ENCODE results near the gene PPP1R12B.
"Not testable (repeated sequence)": the region's sequence is repeated elsewhere in the genome, so short reads cannot be mapped to it uniquely, and the experiment has no call there.

Gene PPP1R12B

DNA sequence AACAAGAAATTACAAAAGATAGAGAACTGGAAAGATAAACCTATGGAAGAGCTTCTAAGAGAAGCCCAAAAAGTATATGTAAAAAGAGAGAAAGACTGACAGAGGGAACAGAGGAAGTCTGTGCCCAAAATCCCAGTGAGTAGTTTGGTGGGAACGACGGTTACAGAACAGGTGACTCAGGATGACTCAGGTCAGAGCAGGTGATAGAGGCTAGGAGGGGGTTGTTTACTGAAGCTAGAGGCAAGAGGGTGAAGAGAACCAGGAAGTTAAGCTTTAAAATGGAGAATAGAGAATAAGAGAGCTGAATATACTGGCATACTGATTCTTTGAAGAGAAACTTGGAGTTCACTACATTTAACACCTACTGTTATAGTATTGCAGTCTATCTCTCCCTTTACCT, 134.9 kb downstream of the PPP1R12B start:
- peak; percentile 74 for DNase-seq (ENCODE audit: low read depth)

DNA sequence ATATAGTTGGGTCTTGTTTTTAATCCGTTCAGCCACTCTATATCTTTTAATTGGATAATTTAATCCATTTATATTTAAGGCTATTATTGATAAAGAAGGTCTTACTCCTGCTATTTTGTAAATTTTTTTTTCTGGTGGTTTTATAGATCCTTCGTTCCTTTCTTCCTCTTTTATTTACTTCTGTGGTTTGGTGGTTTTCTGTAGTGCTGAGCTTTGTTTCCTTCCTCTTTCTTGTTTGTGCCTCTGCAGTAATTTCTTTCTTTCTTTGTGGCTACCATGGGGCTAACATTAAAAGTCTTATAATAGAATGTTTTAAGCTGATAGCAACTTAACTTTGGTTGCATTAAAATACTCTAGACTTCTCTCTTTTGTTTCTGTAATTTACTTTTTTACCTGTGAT, 135.5 kb downstream of the PPP1R12B start:
- not testable (repeated sequence) for DNase-seq (ENCODE audit: low read depth)

DNA sequence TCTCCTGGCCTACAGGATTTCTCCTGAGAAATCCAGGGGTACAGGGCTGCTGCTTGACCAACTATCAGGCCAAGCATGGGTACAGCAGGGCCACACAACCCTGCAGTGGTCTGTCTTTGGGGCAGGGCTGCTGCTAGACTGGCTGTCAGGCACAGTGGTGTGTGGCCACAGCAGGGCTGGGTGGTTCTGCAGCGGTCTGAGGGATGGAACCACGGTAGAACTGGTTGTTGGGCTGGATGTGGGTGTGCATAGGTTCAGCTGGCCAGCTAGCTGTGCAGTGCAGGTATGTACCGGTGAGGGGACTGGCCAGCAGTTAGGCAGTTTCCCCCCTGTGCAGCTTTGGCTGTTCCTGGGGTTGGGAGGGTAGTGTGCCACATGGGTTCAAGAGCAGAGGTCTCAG, 136.3 kb downstream of the PPP1R12B start:
- DNase-seq (ENCODE audit: low read depth) = not testable (repeated sequence)

DNA sequence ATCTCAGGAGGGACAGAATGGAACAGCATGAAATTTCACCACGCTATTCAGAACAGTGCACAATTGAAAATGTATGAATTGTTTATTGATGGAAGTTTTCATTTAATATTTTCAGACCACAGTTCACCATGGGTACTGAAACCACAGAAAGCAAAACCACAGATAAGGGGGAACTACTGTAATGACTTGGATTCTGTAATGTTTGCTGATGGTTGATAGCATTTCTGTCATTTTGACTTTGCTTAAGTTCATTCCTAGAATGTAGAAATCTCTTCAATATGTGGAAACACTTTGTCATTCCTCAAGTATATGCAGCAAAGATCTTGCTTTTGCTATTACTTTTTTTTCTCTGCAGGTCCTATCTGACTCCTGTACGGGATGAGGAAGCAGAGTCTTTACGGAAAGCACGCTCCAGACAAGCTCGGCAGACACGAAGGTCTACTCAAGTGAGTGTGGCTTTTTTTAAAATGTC, 139.7 kb downstream of the PPP1R12B start:
- not testable (repeated sequence) for DNase-seq (ENCODE audit: low read depth)

DNA sequence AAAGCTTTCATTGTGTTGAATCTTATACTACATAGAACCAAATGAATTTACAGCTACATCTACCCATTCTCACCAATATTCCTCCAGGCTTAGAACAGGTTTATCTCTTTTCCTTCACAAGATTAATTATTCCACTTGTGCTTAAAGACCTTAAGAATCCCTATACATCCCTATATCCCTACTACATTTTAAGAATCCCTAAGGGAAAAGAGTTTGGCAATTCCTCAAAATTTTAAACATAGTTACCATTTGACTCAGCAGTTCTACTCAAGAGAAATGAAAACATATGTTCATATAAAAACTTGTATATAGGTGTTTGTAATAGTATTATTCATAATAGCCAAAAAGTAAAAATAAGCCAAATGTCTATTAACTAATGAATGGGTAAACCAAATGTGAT, 140.6 kb downstream of the PPP1R12B start:
- not testable (repeated sequence) for DNase-seq (ENCODE audit: low read depth)

DNA sequence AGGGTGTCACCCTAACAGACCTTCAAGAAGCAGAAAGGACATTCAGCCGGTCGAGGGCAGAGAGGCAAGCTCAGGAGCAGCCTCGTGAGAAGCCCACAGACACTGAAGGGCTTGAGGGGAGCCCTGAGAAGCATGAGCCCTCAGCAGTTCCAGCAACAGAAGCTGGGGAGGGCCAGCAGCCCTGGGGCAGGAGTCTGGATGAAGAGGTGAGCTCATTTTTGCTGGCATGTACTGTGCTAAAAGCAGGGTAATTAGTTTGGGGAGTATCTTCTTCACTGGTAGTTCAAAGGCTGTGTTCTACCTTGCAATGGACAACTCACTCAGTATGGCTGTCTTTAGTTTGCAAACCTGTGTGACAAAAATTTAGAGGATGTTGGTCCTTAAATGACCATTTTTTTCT, 144.6 kb downstream of the PPP1R12B start:
- not testable (repeated sequence) for DNase-seq (ENCODE audit: low read depth)

DNA sequence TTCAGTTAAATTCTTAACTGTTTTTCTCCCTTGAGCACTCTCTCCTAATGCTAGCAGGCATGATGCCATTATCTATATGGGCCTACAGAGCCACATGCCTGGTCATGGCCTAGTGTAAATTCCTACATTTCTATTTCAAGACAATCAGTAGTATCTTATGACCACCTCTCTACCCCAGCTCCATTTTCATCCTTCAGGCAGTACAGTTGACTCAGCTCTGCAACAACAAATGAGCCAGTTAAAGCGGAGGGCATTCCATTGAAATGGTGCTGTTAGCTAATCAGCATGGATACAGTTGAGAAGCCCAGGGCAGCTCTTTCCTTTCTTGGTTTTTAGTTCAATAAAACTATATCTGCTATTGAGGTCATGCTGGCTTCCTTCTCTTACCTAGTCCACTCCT, 150.0 kb downstream of the PPP1R12B start:
- peak; percentile 16 for DNase-seq (ENCODE audit: low read depth)

DNA sequence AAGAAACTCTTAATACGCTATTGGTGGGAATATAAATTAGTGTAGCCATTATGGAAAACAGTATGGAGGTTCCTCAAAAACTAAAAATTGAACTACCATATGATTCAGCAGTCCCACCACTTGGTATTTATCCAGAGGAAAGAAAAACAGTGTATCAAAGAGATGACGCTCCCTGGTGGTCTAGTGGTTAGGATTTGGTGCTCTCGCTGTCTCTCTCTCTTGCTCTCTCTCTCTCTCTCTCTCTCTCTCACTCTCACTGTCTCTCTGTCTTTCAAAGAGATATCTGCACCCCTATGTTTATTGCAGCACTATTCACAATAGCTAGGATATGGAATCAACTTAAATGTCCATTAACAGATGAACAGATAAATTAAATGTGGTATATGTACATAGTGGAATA, 151.5 kb downstream of the PPP1R12B start:
- DNase-seq (ENCODE audit: low read depth) = not testable (repeated sequence)

DNA sequence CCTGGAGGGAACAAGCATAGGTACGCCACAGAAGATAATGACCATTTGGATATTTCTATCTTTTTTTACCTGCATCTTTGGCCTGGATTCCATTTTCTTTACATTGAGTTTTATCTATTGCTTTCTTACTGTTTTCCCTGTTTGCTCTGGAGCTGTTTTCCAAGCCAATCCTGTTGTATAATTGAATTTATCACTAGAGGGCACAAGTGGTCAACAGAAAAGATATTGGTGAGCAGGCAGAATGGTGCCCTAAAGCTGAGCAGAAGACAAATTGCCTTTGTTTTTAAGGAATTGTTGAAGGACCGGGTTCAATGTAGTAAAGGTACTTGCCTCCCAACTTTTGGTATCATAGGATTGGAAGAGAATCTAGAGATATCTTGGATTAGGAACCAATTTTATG, 152.8 kb downstream of the PPP1R12B start:
- peak; percentile 47 for DNase-seq (ENCODE audit: low read depth)

DNA sequence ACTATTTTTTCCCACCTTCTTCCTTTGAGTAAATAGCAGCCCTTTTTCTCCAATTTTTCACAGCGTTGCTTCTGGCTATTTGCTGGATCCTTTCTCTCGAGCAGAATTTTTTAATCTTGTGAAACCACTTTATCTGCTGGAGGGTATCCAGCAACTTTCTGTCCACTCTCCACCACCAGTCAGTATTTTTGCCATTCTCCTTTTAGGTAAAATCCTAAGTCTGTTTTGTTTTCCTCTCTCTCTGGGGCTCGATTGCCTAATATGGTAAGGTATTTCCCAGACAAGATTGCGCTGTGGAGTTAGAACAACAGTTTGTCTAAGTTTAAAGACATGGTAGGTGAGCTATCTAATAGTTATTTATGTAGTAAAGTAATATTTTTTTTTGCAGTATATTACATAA, 156.9 kb downstream of the PPP1R12B start:
- DNase-seq (ENCODE audit: low read depth) = peak; percentile 55

DNA sequence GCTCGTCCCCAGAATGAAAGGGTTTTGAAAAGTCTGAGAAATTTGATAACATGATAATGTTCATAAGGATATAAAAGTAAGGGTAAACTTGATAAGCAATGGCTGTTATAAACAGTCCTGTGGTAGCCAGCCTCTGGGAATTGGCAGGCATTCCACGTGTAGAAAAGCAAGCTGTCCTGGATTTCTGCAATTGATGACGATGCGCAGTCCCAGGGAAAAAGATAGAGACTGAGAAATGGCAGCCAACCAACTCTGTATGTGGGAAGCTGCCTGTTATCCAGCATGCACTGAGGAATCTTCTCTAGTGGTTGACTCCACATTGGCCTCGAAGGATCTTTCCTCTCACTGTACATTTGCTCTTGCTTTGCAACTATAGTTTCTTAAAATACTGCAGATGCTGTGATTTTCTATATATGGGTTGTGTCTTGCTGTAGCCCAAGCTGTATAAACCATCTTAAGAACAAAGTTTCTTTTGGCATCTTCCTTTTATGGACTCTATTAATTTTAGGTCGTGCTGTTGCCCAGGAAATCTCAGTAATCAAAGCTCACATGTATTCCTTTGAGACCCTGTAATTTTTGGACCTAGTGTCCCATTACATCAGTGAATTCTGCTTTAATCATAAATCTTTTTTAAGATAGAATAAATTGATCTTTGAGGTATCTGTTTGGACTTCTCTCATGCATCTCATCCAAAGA, 157.5 kb downstream of the PPP1R12B start:
- not testable (repeated sequence) for DNase-seq (ENCODE audit: low read depth)

DNA sequence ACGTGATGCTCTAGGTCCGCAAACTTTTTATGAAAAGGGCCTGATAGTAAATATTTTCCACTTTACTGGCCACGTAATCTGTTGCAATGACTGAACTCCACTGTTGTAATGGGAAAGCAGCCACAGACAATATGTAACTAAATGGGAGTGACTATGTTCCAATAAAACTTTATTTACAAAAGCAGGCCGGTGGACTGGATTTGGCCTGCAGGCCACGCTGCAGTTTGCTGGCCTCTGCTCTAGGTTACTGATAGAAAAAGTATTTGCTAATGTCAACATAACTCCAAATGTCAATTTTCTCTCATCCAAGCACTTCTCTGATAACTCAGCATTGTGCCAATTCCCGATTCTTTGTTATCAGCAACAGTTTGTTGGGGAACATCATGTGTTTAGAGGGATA, 160.4 kb downstream of the PPP1R12B start:
- DNase-seq (ENCODE audit: low read depth) = not testable (repeated sequence)

DNA sequence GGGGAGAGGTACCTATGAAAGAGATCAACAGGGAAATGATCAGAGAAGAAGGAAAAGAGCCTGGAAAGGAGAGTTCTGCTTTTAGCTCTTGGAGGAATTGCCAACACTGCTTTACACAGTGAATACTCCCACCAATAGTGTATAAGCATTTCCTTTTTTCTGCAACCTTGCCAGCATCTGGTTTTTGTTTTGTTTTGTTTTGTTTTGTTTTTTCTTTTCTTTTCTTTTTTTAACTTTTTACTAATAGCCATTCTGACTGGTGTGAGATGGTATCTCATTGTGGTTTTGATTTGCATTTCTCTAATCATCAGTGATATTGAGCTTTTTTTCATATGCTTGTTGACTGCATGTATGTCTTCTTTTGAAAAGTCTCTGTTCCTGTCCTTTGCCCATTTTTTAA, 165.4 kb downstream of the PPP1R12B start:
- DNase-seq (ENCODE audit: low read depth) = not testable (repeated sequence)

DNA sequence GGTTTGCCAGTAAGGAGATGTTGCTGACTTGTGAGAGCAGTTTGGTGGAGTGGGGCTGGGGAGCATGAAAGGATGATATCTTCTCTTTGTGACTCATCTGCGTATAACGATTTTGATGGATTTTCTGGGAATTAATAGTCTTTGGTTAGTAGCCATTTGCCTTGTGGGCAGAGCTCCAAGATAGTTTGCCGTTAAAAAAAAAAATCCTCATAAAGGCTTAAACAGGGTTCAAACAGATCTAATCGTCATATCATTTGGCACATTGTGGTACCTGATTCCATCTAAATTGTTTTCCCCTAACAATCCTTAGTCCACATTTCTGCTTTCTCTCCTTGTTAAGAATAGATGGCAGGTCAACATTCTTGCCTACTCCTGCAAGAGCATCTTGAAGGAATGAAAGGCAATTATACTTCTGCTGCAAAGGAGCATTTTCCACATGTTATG, 168.0 kb downstream of the PPP1R12B start:
- DNase-seq (ENCODE audit: low read depth) = peak; percentile 10

DNA sequence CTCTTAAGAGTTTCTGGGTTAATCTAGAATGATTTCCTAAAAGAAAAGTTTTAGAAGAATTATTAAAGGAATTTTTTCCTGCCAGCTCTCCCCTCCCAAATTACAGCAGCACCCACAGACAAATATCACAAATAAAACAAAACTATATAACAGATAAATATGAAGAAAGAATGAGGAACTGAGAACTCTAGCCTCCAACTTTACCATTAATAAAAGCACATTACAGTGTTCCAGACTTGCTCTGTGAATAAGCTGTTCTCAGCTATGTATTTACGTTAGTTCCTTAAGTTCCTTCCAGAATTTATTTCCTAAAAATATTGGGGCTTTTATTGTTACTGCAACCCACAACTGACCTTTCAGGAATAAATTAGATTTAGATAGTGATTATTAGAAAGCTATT, 168.6 kb downstream of the PPP1R12B start:
- DNase-seq (ENCODE audit: low read depth) = not testable (repeated sequence)

DNA sequence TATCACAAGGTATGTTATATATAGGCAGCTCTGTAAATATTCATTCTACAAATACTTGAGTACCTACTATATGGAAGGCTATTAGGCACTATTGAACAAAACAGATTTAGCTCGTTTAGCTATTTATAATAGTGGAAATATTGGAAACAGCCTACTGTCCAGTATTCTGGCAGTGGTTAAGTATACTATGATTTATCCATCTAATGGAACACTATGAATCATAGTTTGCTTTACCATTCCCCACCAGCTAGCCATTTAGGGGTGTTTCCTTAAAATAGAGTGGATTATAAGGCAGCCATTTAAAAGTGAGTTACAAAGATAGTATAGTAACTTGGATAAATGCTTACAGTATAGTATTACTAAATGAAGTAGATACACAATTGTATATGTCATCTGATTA, 169.7 kb downstream of the PPP1R12B start:
- DNase-seq (ENCODE audit: low read depth) = not testable (repeated sequence)

DNA sequence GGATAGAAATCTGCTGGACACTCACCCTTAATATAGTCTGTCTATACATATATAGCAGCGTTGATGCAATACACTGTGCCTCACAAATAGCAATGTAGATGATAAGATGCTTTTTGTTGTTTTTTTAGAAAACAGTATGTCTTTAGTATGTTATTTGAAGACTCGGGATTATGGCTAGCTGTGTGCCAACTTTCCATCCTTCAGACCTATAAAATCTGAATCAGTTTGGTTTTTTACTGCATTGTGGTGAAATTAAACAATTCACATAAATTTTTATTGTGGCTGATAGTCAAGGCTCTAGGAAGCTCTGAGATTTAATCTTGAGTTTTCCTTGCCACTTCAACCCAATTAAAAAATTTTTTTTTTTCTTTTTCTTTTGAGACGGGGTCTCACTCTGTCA, 170.4 kb downstream of the PPP1R12B start:
- not testable (repeated sequence) for DNase-seq (ENCODE audit: low read depth)

DNA sequence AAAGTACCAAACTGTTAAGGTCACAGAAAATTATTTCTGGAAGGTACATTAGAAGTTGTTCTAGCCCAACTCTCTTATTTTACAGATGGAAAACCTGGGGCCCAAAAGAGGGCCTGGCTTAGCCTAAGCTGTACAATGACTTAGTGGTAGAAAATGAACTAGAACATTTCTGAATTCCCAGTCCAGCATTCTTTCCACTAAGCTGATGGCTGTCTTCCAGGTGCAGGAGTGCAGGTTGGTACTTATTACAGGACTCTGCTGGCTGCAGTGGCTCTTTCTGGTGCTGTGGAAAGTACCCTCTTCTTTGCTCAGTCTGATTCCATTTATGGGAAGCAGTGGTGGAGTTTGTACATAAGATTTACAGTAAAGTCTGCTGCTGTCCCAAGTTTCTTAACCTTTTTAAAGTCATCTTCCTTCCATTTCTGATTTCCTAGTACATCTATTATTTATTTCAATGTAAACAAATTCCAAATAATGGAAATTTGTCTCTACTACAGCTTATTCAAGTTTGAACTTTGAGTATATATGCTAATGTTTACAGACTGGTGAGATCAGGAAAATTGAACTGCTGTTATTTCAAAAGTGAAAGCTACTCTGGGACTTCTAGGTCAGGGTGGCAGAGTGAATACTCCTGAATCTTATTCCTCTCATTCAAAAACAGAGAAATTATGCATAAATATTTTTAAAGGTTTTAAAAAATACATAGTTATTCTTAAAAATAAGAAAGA, 171.8 kb downstream of the PPP1R12B start:
- DNase-seq (ENCODE audit: low read depth) = not testable (repeated sequence)

DNA sequence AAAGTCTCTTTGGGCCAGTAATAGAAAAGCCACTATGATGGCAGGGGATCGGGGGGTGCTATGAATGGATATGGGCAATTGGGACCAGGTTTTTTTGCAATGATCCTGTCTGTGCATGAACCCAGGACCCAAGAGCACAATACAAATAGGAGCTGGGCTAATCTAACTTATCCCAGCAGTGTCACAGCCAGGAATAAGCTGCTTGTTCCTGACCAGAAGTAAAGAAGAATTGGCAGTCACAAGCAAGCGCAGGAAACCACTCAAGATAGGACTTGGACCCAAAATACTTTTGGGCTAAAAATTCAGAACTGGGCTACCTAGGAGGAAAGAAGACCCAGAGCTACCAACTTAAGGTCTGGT, 172.3 kb downstream of the PPP1R12B start:
- not testable (repeated sequence) for DNase-seq (ENCODE audit: low read depth)

DNA sequence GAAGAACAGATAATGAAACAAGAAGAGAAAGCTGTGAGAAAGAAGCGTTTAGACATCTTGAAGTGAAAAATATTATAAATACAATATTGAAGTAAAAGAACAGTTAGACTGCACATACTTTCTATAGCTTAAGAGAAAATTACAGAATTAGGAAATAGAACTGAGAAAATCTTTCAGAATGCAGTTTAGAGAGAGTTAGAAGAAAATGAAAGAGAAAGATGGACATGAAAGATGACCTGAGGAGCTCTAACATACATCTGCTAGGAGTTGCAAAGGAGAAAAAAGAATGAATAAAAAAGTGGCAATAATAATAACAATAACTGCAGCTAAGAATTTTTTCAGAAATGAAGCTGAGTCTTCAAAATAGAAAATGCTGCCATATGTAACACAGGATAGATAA, 173.0 kb downstream of the PPP1R12B start:
- not testable (repeated sequence) for DNase-seq (ENCODE audit: low read depth)

DNA sequence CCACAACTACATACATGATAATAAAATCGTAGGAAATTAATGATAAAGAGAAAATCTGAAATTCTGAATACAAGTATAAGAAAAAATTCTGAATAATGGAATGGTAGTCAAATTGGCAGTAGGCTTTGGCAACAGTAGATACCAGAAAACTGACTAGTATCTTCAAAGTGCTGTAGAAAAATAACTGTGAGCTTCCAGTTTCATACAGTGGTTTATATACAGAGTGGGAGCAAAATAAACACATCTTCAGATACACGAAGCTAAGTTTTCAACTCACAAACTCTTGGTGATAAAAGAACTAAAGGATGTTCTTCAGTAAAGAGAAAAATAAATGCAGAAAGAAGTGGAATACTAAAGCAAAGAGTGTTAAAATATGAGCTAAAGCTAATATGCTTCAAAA, 173.4 kb downstream of the PPP1R12B start:
- DNase-seq (ENCODE audit: low read depth) = no peak

DNA sequence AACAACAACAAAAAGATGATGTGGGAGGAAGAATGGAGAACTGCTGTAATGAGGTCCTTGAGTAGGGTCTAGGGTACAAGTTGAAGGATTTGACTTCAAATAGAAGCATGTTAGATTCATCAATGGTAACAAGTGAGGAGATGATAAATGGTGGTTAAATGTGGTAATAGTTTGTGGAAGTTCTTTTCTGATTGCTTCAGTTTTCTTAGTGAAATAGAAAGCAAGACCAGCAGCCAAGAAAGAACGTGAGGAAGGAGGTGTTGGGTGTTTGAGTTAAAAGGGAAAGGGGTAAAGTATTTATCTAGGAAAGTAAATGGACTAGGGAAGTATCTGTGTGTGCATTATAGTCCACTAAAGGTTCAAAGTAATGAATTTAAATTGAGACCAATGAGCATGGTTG, 177.6 kb downstream of the PPP1R12B start:
- DNase-seq (ENCODE audit: low read depth) = not testable (repeated sequence)

DNA sequence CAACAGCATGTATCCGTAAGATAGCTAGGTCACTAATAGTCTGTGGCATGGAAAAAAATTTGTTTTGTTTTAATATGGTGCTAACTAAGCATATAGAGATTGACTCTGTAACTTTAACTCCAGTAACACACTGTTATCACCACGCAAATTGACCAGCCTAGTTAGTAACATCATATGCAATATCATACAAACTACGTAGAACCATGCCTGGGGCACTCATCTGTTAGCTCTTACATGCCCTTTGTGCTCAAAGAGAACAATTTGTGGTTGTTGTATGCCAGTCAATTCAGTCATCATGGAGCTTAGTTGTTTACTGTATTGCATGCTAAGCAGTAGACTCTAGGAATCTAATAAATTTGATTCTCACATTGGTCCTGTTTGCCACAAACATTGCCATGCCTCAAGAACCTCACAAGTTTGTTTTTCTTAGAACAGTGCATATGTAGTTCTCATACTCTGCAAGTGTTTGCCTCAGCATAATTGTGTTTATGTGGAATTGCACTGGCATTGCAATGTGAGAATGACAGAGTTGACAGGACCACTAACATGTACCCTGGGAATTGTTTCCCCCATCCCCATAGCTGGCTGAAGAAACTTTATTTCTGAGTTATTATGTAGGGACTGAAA, 179.7 kb downstream of the PPP1R12B start:
- not testable (repeated sequence) for DNase-seq (ENCODE audit: low read depth)

Measured in ELR (cell line).